PFSK-1 (cell line): ENCODE data around the gene NRIP1.

Source experiments
- POLR2AphosphoS5 ChIP-seq: IDR thresholded peaks from 2 replicates; pipeline ENCODE4 v1.6.1; 2012; ENCODE audit warnings: low read depth, mild to moderate bottlenecking, control low read depth, low read length, moderate library complexity
- REST ChIP-seq, 2 experiments: IDR thresholded peaks; 2 replicates each; pipeline versions ENCODE4 v1.6.1 to v1.8.0; 2011 to 2012; ENCODE audit warnings: low read depth in 2 of 2, low read length in 2 of 2, control low read depth in 1 of 2, inconsistent platforms in 1 of 2, mild to moderate bottlenecking in 1 of 2, moderate library complexity in 1 of 2; ENCODE audit not compliant: insufficient read depth in 1 of 2
- SIN3A ChIP-seq: IDR thresholded peaks from 2 replicates; pipeline ENCODE4 v1.6.1; 2012; ENCODE audit warnings: mild to moderate bottlenecking, low read length, moderate library complexity, borderline replicate concordance; ENCODE audit not compliant: insufficient read depth
- TAF1 ChIP-seq: IDR thresholded peaks from 2 replicates; pipeline ENCODE4 v1.6.1; 2012; ENCODE audit warnings: low read length, control low read depth, borderline replicate concordance; ENCODE audit not compliant: insufficient read depth

GRCh38 chr21:14972678-14973077, 92.1 kb downstream of the NRIP1 start:
- TF ChIP-seq POLR2AphosphoS5 (no peak), REST (IDR thresholded peaks at IDR 0.05; ENCODE audit: insufficient read depth in 1 of 2, low read depth in 2 of 2, low read length in 2 of 2) (no peak), TAF1 (no peak), SIN3A (no peak)
